ENCODE data around the gene MED13L.

MED13L gene

GRCh38 chr12:116159175-116159574, 118.3 kb downstream of the MED13L start:
- TF ChIP-seq, protein P1, sequence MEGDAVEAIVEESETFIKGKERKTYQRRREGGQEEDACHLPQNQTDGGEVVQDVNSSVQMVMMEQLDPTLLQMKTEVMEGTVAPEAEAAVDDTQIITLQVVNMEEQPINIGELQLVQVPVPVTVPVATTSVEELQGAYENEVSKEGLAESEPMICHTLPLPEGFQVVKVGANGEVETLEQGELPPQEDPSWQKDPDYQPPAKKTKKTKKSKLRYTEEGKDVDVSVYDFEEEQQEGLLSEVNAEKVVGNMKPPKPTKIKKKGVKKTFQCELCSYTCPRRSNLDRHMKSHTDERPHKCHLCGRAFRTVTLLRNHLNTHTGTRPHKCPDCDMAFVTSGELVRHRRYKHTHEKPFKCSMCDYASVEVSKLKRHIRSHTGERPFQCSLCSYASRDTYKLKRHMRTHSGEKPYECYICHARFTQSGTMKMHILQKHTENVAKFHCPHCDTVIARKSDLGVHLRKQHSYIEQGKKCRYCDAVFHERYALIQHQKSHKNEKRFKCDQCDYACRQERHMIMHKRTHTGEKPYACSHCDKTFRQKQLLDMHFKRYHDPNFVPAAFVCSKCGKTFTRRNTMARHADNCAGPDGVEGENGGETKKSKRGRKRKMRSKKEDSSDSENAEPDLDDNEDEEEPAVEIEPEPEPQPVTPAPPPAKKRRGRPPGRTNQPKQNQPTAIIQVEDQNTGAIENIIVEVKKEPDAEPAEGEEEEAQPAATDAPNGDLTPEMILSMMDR (conservative IDR thresholded peaks at IDR 0.05) = no peak
- no peak overlapping the region for H3K27ac ChIP-seq

DNA sequence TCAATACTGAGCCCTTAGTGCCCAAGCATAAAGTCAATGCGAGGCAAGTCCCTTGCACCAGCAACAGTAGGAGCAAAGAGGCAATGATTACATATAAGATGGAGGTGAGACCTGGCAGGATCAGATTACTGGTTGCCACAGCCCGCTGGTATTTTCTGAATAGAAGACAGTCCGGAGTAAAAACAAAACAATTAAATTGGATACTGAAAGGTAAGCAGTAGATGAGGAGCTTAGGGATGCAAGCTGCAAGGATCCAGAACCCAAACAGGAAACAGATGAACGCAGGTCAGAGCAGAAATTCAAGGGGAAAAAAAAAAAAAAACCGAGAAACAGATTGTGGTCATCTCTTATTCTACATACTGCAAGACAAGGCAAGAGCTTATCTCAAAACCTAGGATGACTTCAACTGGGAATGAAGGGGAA, 119.6 kb downstream of the MED13L start:
- TF ChIP-seq, protein P1 (conservative IDR thresholded peaks at IDR 0.05) = no peak

GRCh38 chr12:116156614-116157013, 120.9 kb downstream of the MED13L start:
- TF ChIP-seq, protein P1 (conservative IDR thresholded peaks at IDR 0.05) = no peak
- no peak overlapping the region for H3K27ac ChIP-seq

More for the DNA sequence above, 119.6 kb downstream of the MED13L start:
- H3K27ac ChIP-seq = no peak overlapping the region

DNA sequence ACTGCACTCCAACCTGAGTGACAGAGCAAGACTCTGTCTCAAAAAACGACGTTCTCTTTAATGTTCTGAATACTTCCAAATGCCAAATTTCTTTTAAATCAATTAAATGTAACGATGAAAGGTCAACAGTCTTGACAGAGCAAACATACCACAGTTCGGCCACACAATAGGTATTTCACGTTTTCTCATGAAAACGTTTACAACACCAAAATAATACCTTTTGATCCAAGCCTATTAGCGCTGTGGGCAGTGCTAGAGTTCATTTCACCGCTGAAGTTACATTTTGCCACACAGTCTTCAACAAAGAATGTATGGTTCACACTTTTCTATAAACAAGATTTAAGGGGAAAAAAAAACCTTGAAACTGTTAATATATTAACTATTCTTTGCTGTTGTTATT, 122.1 kb downstream of the MED13L start:
- TF ChIP-seq, protein P1 (conservative IDR thresholded peaks at IDR 0.05) = no peak
- H3K27ac ChIP-seq = no peak overlapping the region

DNA sequence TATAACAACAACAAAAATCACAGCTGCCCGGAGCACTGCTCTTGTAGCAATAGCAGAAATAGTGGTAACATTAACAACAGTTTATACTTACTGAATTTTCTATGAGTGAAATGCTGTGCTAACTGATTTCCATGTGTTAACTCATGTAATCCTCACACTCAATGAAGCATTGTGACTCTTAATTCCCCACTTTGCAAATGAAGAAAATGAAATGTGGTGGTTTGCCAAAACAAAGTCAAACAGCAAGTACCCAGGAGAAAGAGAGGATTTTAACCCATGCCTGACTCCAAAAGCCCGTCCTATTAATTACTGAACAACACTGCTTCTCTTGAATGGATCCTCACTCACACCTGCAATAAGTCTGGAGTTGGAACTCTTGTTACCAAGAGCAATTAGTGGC, 123.5 kb downstream of the MED13L start:
- TF ChIP-seq, protein P1 (conservative IDR thresholded peaks at IDR 0.05) = no peak
- H3K27ac ChIP-seq = no peak overlapping the region

GRCh38 chr12:116153113-116153512, 124.4 kb downstream of the MED13L start:
- TF ChIP-seq, protein P1 (conservative IDR thresholded peaks at IDR 0.05) = no peak
- no peak overlapping the region for H3K27ac ChIP-seq

- TF ChIP-seq, protein P1 (conservative IDR thresholded peaks at IDR 0.05) = no peak
- H3K27ac ChIP-seq = no peak overlapping the region
Measured at GRCh38 chr12:116152268-116152667, 125.2 kb downstream of the MED13L start.

Data from VCaP (cell line).